HG02759 (cell line): ENCODE data around the gene NR1D2.

Experiments used
- ATAC-seq: cut with Tn5 transposase; IDR thresholded peaks from one replicate; pipeline ENCODE4 v1.9.1; 2021; ENCODE audit warnings: mild to moderate bottlenecking, moderate library complexity; ENCODE audit not compliant: unreplicated experiment

NR1D2 gene

DNA sequence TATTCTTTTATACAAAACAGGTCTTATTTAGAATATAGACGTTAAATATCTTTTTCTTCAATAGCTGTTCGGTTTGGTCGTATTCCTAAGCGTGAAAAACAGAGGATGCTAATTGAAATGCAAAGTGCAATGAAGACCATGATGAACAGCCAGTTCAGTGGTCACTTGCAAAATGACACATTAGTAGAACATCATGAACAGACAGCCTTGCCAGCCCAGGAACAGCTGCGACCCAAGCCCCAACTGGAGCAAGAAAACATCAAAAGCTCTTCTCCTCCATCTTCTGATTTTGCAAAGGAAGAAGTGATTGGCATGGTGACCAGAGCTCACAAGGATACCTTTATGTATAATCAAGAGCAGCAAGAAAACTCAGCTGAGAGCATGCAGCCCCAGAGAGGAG is 16.8 kb downstream of the NR1D2 start:
- no peak for ATAC-seq

DNA sequence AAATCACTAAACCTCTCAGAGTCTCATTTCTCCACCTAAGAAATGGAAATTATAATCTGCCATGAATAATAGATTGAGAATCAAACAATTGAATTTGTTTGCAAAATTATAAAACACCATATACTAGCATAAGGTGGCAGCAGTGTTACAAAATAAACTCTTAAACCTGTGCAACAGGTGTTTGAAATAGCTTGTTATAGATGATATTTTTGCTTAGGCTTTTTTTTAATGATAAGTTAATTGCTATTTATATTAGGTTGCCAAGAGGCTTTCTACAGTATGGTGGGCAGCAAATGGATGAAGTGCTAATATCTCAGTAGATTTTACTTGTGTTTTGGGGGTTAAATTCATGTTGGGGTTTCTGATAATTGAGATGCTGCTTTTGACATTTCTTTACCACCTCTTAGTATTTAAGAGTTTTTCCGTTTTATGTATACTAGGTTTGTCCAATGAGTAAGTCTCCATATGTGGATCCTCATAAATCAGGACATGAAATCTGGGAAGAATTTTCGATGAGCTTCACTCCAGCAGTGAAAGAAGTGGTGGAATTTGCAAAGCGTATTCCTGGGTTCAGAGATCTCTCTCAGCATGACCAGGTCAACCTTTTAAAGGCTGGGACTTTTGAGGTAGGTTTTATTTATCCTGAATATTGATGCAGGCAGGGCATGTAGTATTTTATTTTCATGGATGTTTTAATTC is 19.6 kb downstream of the NR1D2 start:
- no peak for ATAC-seq

GRCh38 chr3:23966328-23966727 is 21.2 kb downstream of the NR1D2 start:
- ATAC-seq = no peak

DNA sequence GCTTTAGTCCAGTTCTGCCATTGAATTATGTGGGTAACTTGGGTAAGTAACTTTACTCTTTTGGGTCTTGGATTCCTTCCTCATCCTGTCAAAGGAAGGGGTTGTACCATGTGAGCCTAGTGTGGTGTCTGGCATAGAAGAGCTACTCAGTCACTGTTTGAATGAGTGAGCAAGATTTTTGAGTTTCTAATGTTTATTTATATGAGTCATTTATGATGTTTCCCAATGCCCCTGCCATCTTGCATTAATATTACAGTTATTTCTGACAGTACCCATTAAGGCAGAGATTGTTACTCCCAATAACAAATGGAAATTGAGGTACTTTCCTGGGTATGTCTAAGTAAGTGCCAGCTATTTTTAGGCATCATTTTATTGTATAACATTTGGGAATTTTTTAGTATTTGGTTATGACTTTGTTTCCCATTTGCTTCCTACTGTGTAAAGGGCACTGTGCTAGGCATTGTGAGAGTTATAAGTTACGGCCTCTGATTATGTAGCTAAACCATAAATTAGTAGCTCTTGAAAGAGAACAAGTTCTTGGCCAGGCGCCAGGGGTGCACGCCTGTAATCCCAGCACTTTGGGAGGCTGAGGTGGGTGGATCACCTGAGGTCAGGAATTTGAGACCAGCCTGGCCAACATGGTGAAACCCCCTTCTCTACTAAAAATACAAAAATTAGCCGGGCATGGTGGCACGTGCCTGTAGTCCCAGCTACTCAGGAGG is 23.5 kb downstream of the NR1D2 start:
- ATAC-seq = no peak

GRCh38 chr3:23969393-23969792 is 24.3 kb downstream of the NR1D2 start:
- ATAC-seq = no peak

DNA sequence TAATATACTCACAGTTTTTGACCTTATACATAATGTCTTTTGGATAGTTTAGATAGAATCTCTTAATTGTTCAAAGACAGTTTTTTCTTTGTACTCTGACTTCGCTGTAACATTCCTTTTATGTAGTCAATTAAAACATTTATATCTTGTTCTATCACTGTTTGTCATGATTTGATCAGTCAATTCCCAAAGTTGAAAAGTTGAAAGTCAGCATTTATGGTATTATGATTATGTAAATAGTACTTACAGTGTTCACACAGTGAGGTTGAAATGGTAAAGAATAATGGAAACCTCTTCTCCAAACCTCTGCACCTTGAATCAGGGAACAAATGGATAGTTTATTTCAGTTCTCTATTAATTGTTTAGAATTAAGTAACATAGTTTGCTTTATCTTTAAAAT is 26.6 kb downstream of the NR1D2 start:
- ATAC-seq = no peak

- no peak for ATAC-seq
These were observed 31.5 kb downstream of the NR1D2 start for GRCh38 chr3:23976555-23976954.

- no peak for ATAC-seq
These were observed 34.5 kb downstream of the NR1D2 start for GRCh38 chr3:23979569-23979968.

DNA sequence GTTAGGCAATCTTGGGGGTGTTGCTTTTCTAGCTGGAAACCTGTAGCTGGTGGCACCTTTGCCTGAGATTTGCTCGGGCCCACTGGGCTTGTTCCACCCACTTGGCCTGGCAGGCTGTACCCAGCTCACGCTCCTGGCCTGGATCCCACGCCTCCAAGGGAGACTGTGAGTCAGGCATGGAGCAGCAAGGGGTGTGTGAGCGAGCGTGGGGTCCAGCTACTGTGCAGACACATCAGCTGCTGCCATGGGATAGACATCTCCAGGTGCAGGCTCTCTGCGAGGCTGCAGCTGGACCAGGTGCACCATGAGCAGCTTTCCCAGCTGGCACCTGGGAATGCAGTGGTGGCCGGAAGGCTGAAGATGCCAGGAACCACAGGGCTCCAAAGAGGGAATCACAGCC is 36.0 kb downstream of the NR1D2 start:
- no peak for ATAC-seq

DNA sequence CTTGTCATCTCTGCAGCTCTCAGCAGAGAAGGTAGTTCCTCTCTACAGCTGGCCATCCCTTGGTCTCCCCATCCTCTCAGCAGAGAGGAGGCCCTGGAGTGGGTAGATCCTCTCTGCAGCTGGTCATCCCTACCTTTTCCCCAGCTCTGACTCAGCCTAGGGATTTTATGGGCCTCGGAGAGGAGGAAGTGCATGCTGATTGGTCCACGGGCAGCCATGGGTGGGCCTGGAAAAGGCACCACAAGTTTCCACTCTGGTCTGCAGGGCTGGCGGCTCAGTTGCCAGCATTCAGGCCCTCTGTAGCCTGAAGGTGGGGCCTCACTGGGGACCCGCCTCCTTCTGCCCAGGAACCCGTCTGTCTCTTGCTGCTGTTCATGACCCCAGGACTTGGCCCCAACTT is 36.9 kb downstream of the NR1D2 start:
- ATAC-seq = no peak

GRCh38 chr3:23984934-23985333 is 39.8 kb downstream of the NR1D2 start:
- no peak for ATAC-seq

GRCh38 chr3:23985747-23986544 is 40.9 kb downstream of the NR1D2 start:
- ATAC-seq = no peak

DNA sequence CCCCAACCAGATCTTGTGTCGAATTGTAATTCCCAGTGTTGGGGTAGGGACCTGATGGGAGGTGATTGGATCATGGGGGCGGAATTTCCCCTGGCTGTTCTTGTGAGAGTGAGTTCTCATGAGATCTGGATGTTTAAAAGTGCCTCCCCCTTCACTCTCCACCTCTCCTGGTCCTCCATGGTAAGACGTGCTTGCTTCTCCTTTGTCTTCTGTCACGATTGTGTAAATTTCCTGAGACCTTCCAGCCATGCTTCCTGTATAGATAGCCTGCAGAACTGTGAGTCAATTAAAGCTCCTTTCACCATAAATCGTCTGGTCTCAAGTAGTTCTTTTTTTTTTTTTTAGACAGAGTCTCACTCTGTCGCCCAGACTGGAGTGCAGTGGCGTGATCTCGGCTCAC is 42.3 kb downstream of the NR1D2 start:
- ATAC-seq = no peak

DNA sequence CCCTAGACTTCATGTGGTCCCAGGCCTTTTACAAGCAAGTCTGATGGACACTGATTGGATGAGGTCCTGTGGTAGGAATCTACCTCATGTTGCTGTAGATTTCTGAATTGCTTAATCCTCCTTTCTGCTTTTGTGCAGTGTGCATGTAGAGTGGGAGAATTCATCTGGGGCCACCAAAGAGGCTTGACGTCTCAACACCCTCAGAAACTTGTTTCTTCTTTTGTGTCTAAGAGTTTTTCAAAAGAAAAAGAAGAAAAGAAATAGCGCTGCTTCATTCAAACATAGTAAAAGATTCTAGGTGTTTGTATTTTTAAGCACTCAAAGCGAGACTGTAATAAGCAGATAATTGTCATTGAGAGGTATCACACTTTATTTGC is 46.2 kb downstream of the NR1D2 start:
- ATAC-seq = no peak

DNA sequence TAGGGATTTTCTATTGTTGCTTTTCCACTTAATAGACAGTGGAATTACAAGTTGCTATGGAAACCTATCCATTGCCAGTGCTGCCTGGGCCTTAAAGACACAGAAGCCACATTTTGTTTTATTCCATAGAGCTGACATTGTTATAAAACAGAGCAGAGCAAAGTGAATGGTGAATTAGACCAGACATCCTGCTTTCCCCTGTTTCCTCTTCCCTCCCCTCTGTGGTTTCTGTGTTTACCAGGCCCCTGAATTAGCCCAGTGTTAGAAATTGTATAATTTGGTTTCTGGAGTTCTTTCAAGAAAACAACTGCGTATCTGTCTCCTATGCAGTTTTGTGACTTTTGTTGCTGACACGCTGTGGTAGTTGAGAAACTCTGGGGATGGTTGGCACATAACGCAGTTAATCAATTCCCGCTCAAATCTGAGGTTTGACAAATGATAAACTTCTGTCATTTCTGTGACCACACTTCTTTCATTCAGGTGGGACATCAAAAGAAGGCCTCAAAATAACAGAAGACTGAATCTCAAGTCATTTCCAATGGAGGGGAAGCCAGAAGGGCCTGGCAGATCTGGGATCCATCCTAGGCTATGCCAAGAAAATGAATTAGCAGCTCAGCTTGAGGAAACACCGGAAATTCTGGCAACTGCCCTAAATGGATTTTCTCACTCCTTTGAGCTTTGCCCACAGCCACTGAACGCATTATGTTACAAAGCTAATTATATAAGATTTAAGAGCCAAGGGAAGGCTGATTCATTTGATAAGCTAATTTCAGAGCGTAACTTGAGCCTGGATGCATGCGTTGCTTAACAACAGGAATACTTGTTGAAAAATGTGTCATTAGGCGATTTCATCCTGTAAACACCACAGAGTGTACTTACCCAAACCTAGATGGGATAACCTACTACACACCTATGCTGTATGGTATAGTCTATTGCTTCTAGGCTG is 46.9 kb downstream of the NR1D2 start:
- no peak for ATAC-seq

DNA sequence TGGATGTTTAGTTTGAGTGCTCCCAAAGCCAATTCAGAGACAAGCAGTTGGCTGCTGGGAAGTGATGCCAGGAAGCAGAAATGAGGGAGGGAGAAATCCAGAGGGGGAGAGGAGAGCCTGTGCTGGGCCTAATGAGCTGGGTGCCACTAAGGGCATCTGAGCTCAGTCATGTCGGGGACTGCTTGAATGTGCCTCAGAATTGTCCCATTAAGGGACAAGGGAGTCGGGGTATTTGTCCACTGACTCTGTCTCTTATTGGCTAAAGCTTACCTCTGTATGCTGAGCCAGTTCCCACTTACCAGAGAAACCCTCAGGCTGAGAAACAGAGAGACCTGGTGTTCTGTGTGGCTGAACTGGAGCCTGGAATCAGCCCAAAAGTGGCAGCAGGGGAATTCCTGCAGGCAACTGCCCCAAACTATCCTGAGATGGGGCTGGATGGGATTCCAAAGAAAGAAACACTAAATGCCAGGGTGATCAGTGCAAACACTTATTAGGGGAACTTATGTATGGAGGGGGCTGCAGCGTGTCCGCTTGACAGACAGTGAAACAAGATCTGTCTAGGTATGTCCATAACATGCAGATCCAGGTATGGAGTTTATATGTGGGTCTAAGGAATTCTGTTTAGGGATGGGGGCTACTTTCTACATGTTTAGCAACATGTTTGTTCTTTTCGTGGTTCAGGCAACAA is 48.6 kb downstream of the NR1D2 start:
- ATAC-seq = no peak

DNA sequence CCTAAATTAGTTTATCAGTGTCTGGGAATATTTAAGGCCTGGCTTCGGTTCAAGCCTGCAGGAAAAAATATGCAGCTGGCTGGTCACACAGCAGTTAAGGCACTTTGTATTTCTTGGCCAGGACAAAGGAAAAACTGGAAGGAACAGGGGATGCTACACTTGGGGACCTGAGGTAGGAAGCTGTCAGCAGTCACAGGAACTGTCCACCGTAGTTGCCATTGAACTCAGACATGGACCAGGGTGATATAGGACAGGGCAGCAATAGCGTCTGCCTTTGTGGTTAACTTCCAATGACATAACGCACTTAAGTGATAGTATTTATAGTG is 49.1 kb downstream of the NR1D2 start:
- no peak for ATAC-seq

GRCh38 chr3:23995219-23995618 is 50.1 kb downstream of the NR1D2 start:
- ATAC-seq = no peak

GRCh38 chr3:23996095-23996524 is 51.0 kb downstream of the NR1D2 start:
- ATAC-seq = no peak

GRCh38 chr3:23999012-23999641 is 54.0 kb downstream of the NR1D2 start:
- no peak for ATAC-seq
